ENCODE data around the gene KCNMA1.

GRCh38 chr10:76864922-76865321 is 772.7 kb downstream of the KCNMA1 start:
- TF ChIP-seq GATA2 (IDR thresholded peaks at IDR 0.05; ENCODE audit: low read depth, low read length), result no peak
- no peak for TF ChIP-seq GATA3 (IDR thresholded peaks at IDR 0.05; ENCODE audit: low read depth, low read length)

Measured in SH-SY5Y (cell line).